Astrocyte (in vitro differentiated cells and primary cell): ENCODE data around the gene ARMCX2.

Experiments used
- CTCF ChIP-seq: IDR thresholded peaks from 2 replicates; pipeline ENCODE4 v1.5.1; 2011; ENCODE audit warnings: low read depth, mild to moderate bottlenecking, inconsistent platforms, low read length, moderate library complexity; ENCODE audit not compliant: insufficient read depth
- EZH2 ChIP-seq: IDR thresholded peaks from 2 replicates; pipeline ENCODE4 v1.6.1; 2012; ENCODE audit warnings: mild to moderate bottlenecking, low read length, inconsistent platforms; ENCODE audit not compliant: insufficient read depth

- TF ChIP-seq CTCF (no peak), EZH2 (no peak)
Observed at GRCh38 chrX:101656817-101657216, 2.8 kb downstream of the ARMCX2 start.
